Measurements from ENCODE around the gene NINJ1.
A peak's percentile ranks its signal among the peaks of the same experiment; 100 is the strongest.
"Not testable (repeated sequence)": the region's sequence is repeated elsewhere in the genome, so short reads cannot be mapped to it uniquely, and the experiment has no call there.

Gene NINJ1

DNA sequence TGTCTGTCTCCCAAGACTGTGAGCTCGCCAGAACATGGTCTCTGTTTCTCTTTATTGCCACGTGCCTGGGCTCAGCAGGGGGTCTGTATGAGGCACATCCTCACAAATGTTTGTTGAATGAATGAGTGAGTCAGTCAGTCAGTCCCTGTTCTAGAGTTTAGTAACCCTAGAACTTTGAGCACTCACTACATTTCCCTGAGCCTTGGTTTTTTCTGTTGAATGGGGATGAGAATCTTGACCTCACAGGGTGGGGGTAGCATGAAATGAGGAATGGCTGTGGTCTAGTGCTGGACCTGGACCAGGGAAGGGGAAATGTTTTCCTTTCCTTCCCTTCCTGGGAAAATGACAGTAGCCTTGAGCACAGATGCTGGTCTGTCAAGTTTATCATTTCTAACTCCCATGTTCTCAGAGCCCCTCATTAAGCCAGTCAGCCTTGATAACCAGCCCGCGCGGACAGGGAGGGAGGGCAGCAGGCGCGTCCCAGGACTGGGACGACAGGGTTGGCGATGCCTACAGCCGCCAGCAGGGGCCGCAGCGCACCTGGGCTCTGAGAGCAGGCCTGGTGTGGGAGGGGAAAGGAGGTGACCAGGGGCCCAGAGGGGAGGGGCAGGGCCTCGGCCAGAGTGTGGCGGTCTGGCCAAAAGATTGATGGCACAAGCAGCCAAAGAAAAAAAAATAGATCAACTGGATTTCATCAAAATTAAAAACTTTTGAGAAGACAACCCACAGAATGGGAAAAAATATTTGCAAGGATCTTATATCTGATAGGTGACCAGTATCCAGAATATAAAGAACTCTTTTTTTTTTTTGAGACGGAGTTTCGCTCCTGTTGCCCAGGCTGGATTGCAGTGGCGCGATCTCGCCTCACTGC lies 25.8 kb upstream of the NINJ1 start:
- DNase-seq = peak; percentile 52

- no peak for DNase-seq
Measured at GRCh38 chr9:93156475-93157008, 22.5 kb upstream of the NINJ1 start.

DNA sequence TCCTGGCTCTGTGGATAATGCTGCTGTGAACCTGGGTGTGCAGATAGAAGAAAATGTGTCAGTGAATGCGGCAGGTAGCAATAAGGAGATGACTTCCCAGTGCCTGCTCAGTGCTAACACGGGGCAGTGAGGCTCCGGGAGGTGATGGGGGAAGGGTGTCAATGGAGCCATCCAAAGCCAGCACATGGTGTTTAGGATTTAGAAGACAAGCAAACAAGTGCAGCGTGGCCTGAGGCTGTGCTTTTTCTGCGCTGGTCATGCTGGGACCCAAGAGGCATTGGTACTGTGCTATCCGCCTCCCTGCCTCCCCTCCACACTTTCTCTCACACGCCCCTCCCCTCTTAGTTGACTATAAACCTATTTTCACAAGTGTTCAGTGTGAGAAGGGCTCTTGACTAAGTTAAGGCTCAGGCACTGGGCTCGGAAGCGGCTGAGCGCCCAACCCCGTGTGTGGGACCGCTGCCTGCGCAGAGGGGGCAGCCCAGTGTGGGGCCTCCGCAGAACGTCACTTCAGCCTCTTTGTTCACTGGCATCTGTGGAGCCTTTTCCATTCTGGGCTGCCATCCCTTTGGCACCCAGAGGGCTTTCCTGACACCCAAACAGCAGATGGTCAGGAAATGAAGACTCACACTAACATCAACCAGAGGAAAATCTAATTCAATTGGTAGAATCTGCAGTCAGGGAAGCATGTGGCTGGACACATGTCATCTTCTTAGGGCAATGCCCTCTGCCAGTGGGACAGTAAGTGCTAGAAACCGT lies 21.8 kb upstream of the NINJ1 start:
- DNase-seq = no peak

DNA sequence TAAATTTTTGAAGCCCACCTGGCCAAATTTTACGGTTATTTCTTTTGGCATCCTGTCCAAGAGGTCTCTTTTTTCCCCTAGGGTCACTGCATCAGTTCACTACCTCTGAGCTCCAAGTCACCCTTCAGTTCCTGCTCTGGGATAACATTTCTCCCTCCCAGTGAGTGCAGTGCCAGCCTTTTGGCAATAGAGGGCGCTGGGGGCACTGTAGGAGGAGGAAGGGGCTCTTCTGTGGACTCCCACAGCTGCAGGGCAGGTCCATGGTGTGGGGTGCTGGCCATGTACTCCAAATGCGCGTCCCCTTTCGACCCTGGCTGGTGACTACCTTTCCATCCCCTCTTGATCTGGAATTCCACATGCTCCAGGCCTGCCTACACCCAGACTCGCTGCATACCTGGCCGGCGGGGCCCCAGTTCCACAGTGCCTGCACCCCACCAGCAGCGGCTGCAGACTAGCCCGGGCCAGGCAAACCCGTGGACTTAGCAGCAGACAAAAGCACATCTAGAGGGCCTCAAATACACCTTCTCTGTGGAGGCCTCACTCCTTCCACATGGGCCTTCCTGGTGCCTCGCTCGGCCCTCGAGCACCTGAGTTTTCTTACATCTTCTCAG lies 20.3 kb upstream of the NINJ1 start:
- peak; percentile 47 for DNase-seq

DNA sequence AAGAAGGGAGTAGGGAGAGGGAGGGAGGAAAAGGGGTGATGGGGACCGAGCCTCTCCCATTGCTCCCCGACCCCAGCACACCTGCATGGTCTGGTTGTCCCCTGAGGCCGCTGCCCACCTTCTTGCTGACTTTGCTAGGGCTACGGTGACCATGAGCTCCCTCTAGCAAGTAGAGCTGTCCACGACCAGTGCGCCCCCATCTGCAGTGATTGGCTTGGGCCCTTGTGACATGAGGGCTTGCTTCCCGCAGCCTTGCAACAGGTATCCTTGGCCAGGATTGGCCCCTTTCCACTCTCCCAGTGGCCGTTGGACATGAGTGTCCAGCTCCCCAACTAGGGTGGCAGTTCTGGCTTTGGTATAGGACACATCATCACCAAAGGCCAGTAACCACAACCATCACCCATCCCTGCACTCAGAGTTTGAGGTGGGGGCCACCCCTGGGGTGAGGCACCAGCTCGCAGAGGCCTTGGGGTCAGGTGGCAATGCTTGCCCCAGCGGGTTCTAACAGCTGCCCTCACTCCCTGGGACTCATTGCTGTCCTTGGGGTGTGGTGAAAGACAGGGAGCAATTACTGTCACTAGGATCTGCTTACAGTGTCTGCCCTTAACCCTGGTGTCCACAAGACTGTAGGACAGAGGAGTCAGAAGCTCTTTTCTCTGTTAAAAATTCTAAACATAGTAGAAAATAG lies 17.2 kb upstream of the NINJ1 start:
- no peak for DNase-seq

- DNase-seq = no peak
Measured at GRCh38 chr9:93149361-93149760, 15.3 kb upstream of the NINJ1 start.

GRCh38 chr9:93148721-93149120 lies 14.7 kb upstream of the NINJ1 start:
- DNase-seq = no peak

GRCh38 chr9:93147632-93148031 lies 13.6 kb upstream of the NINJ1 start:
- DNase-seq = no peak

GRCh38 chr9:93146696-93147095 lies 12.6 kb upstream of the NINJ1 start:
- DNase-seq = not testable (repeated sequence)

DNA sequence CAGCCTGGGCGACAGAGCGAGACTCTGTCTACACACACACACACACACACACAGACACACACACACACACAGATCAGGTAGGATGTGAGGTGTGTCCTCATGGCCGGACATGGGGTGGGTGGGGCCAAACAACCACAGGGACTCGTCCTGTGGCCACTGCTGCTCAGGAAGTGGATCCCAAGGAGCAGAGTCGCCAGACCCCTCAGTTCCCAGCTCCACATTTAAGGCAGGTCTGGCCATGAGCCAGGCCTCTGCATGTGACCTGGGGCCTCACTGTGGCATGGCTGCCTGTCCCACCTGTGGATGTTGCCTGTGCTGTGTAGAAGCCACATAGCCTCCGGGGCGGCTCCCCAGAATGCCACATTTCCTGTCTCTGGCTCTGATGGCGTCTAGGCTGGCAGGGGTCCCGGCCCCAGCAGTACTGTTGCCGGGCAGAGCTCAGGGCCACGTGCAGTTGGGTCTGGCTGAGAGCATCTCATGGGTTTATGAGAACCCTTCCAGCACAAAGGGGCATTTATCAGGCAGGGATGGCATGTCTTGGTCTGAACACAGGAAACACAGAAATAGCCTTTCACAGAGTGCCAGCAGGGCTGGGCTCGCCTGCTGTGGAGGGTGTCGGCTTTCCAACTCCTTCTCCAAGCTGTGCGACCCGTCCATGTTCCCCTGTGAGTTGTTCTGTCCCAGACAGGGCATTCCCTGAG lies 9.9 kb upstream of the NINJ1 start:
- DNase-seq = no peak

- DNase-seq = no peak
Measured at GRCh38 chr9:93141771-93142483, 7.9 kb upstream of the NINJ1 start.

DNA sequence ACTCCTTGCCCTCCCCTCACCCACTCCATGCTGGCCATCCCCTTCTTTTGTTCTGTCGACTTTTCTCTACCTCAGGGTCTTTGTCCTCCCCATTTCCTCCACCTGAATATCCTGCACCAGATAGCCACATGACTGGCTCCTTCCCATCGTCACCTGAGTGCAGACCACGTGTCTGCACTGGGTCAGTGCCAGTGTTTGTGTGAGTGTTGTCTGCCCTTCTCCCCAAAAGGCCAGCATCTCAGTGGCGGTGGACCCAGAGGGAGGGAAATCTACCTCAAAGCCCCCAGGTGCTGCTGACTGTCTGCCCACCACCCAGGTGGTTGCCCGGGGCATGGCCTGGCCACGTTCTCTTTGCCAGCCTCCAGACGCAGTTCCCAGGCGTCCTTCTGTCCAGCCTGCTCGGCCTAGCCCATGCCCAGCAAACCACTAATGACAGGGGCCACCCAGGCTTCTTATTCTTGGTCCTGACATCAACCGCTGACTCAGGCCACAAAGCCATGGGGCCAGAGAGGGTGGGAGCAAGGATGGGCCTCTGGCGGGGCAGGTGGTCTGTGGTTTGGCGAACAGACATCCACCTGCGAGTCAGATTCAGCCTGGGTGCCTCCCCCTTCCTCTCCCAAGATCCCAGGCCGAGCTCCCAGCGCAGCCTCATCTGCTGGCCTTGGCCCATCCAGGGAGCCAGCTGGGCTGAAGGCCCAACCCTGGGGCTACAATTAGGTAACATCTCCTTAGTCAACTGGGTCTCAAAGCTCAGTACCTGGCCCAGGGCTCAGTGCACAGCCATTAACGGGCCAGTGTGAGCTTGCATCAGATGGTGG lies 5.5 kb upstream of the NINJ1 start:
- no peak for DNase-seq

GRCh38 chr9:93138171-93138764 lies 4.2 kb upstream of the NINJ1 start:
- no peak for DNase-seq

DNA sequence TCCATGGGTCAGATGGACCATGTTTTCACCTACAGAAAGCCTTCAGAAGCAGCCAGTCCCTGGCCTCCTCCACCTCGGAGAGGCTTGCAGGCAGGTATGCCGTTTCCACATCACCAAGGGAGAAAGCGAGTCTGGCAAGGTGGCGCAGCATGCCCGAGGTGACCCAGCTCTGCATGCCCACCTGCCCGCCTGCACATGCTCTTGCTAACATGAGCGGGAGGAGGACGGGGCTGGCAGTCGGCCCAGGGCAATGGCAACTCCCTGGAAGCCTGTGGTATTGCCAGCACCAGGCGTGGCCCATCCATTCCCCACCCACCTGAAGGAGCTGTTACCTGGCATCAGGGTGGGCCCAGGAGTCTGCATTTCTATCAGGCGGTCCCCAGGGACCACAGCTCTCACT lies 3.3 kb upstream of the NINJ1 start:
- no peak for DNase-seq

DNA sequence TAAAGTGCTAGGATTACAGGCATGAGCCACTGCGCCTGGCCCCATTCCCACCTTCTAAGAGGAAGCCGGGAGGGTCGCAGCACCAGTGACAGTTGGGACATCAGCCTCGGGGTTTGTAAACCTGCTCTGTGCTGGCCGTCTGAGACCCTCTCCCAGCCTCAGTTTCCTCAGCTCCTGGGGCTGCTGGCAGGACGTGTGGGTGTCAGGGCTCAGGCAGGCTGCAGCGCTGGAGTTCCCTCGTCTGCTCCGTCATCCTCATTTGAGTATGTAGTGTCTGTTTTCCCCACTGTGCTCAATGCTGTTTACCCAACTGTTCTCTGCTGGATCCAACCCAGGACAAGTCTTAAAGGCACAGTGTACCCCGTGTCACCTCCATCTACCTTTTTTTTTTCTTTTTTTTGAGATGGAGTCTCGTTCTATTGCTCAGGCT lies 2.0 kb upstream of the NINJ1 start:
- no peak for DNase-seq

- DNase-seq = no peak
Measured at GRCh38 chr9:93134740-93135444, 841 bp upstream of the NINJ1 start.

DNA sequence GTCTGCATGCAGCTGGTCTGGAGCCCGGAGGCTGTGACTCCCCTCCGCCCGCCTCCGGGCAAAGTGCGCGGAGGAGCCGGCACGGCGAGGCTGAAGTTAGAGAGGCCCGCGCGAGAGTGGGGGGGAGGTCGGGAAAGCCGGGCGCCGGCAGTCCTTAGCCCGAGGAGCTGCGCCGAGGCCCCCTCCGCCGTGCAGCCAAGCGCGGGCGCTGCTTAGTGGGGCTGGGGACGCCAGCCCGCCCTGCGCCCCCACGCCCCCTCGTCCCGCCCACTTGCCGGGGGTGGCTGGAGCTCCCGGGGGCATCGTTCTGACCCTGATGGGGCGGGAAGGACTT lies 403 bp downstream of the NINJ1 start:
- no peak for DNase-seq

DNA sequence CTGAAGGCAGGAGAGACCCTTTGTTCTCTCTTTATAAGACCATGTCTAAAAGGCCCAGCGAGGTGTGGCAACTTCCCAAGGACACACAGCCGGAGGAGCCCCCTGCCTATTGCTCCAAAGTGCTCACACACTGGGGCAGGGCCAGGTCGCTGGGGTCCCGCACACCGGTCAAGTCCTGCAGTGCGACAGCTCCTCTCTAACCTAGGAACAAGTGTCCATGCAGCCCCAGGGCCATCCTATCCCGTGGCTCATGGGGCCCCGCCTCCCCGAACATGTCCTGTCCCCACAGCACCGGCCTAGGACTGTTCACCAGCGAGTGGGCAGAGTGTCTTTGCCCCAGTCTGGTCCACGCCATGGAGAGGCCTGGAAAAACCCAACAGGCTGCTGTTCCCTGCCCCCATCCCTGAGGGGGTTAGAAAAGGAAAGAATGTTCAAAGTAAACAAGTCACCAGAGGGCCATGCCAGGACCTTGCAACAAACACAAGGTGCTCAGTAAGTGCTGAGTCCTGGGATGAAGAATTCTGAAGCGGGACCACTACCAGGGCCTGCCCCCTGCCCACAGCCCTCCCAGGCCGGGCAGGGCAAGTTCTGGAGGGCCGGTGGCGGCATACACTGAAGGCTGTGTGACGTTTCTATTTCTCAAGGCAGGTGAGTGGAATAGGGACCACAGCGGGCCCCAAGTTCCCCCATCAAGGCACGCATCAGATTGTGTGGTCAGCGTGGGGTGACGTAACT lies 938 bp downstream of the NINJ1 start:
- no peak for DNase-seq
